ENCODE results near the gene MUC20.
"Not testable (repeated sequence)": the region's sequence is repeated elsewhere in the genome, so short reads cannot be mapped to it uniquely, and the experiment has no call there.

Gene MUC20

DNA sequence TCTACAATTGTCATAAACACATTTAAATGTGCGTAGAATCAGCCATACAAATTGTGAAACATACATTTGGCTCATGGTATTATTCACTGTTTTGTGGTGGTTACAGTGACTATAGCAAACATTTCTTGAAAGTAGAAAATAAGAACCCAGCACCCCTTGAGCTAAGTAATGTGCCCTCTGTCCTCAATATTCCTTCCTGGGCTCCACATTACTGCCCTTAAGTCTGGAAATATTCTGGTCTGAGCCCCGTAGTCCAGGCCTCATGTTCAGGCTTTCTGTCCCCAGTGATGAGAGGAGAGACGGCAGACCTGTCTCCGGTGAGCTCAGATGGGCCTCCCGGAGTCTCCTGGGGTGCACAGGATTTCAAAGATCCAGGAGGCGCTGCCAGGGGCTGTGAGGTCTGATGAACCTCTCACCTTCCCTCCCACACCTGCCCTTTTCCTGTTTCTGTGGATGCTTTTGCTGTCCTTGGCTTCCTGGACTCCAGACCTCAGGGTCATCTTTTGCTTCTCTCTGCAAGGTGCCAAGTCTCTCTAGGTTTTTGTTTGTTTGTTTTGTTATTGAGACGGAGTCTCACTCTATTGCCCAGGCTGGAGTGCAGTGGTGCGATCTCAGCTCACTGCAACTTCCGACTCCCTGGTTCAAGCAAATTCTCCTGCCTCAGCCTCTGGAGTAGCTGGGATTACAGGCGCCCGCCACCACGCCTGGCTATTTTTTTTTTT is 8.8 kb upstream of the MUC20 start:
- DNase-seq (ENCODE audit: extremely low read depth, insufficient read length) = no peak
- TF ChIP-seq, protein P1, sequence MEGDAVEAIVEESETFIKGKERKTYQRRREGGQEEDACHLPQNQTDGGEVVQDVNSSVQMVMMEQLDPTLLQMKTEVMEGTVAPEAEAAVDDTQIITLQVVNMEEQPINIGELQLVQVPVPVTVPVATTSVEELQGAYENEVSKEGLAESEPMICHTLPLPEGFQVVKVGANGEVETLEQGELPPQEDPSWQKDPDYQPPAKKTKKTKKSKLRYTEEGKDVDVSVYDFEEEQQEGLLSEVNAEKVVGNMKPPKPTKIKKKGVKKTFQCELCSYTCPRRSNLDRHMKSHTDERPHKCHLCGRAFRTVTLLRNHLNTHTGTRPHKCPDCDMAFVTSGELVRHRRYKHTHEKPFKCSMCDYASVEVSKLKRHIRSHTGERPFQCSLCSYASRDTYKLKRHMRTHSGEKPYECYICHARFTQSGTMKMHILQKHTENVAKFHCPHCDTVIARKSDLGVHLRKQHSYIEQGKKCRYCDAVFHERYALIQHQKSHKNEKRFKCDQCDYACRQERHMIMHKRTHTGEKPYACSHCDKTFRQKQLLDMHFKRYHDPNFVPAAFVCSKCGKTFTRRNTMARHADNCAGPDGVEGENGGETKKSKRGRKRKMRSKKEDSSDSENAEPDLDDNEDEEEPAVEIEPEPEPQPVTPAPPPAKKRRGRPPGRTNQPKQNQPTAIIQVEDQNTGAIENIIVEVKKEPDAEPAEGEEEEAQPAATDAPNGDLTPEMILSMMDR (IDR thresholded peaks at IDR 0.05; ENCODE audit: insufficient read depth, low read length, poor library complexity, severe bottlenecking) = no peak
- H3K36me3 ChIP-seq (ENCODE audit: control insufficient read depth, insufficient read depth, low read length) = no peaks in the 10 kb centered on the region

GRCh38 chr3:195712535-195712910 is 8.3 kb upstream of the MUC20 start:
- not testable (repeated sequence) for H3K4me3 ChIP-seq (replicated peaks; ENCODE audit: low read depth, low read length); DNase-seq (ENCODE audit: extremely low read depth, insufficient read length); H3K36me3 ChIP-seq (ENCODE audit: control insufficient read depth, insufficient read depth, low read length); H3K27me3 ChIP-seq (replicated peaks; ENCODE audit: control insufficient read depth, insufficient read depth, low read length)

More for the DNA sequence above, 8.8 kb upstream of the MUC20 start:
- Histone ChIP-seq H3K4me3 (replicated peaks; ENCODE audit: low read depth, low read length) (no peak overlapping the region), H3K27me3 (replicated peaks; ENCODE audit: control insufficient read depth, insufficient read depth, low read length) (no peaks in the 10 kb centered on the region)

- H3K36me3 ChIP-seq (ENCODE audit: control insufficient read depth, insufficient read depth, low read length); H3K27me3 ChIP-seq (replicated peaks; ENCODE audit: control insufficient read depth, insufficient read depth, low read length); H3K4me3 ChIP-seq (replicated peaks; ENCODE audit: low read depth, low read length): not testable (repeated sequence)
- peak; percentile 64 for DNase-seq (ENCODE audit: extremely low read depth, insufficient read length)
Measured at GRCh38 chr3:195713150-195713549, 7.6 kb upstream of the MUC20 start.

DNA sequence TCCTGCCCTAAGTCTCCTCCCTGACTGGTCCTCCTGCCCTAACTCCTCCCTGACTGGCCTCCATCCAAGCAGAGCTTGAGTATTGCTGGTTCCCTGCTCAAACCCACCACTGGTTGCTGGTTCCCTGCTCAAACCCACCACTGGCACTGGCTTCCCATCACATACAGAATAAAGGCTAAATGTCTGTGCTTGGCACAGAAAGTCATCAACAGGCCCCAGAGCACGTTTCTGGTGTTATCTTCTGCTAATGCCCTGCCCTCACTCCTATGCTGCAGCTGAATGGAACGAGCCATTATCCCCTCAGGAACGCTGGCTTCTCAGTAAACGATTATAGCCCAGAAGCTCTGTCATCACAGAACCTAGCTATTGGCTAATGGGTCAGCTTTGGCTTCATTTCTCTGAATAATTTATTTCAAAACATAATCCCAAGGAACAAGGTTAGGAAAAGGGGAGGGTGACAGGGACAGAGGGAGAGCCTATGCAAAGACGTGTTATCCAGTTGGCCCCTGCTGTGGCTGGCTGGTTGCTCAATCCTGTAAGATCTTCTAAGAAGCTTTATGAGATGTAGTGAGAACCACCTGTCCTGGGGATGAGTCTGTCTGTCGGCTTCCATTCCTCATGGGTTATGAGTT is 6.3 kb upstream of the MUC20 start:
- H3K27me3 ChIP-seq (replicated peaks; ENCODE audit: control insufficient read depth, insufficient read depth, low read length) = no peaks in the 10 kb centered on the region
- no peak for DNase-seq (ENCODE audit: extremely low read depth, insufficient read length)
- no peak overlapping the region for H3K4me3 ChIP-seq (replicated peaks; ENCODE audit: low read depth, low read length)
- no peaks in the 10 kb centered on the region for H3K36me3 ChIP-seq (ENCODE audit: control insufficient read depth, insufficient read depth, low read length)
- TF ChIP-seq, protein P1 (IDR thresholded peaks at IDR 0.05; ENCODE audit: insufficient read depth, low read length, poor library complexity, severe bottlenecking) = no peak

GRCh38 chr3:195715134-195715533 is 5.6 kb upstream of the MUC20 start:
- H3K36me3 ChIP-seq (ENCODE audit: control insufficient read depth, insufficient read depth, low read length) = no peaks in the 10 kb centered on the region
- DNase-seq (ENCODE audit: extremely low read depth, insufficient read length) = no peak
- H3K4me3 ChIP-seq (replicated peaks; ENCODE audit: low read depth, low read length) = no peak overlapping the region
- TF ChIP-seq, protein P1 (IDR thresholded peaks at IDR 0.05; ENCODE audit: insufficient read depth, low read length, poor library complexity, severe bottlenecking) = no peak
- H3K27me3 ChIP-seq (replicated peaks; ENCODE audit: control insufficient read depth, insufficient read depth, low read length) = no peaks in the 10 kb centered on the region

- Histone ChIP-seq H3K4me3 (replicated peaks; ENCODE audit: low read depth, low read length) (no peak overlapping the region), H3K27me3 (replicated peaks; ENCODE audit: control insufficient read depth, insufficient read depth, low read length) (no peaks in the 10 kb centered on the region; the same call in 1 of the 2 replicates), H3K36me3 (ENCODE audit: control insufficient read depth, insufficient read depth, low read length) (no peaks in the 10 kb centered on the region)
- no peak for DNase-seq (ENCODE audit: extremely low read depth, insufficient read length)
- TF ChIP-seq, protein P1 (IDR thresholded peaks at IDR 0.05; ENCODE audit: insufficient read depth, low read length, poor library complexity, severe bottlenecking) = no peak
Measured at GRCh38 chr3:195715583-195716266, 5.1 kb upstream of the MUC20 start.

All from GM06990 (cell line).